Activated CD8-positive, alpha-beta memory T cell treated with anti-CD3 and anti-CD28 coated beads, Interleukin-2, amount 50 U/mL, for 1 hour (primary cell): Measurements from ENCODE around the gene PDZD7.
A peak's percentile ranks its signal among the peaks of the same experiment; 100 is the strongest.
"Not testable (repeated sequence)": the region's sequence is repeated elsewhere in the genome, so short reads cannot be mapped to it uniquely, and the experiment has no call there.

Experiments used
- DNase-seq: peaks from one replicate; pipeline ENCODE4 v3.0.0-alpha.2; 2020; ENCODE audit errors: extremely low read depth

The PDZD7 gene

GRCh38 chr10:101040851-101041250 lies 9.9 kb upstream of the PDZD7 start:
- no peak for DNase-seq

GRCh38 chr10:101040061-101040460 lies 9.1 kb upstream of the PDZD7 start:
- no peak for DNase-seq

GRCh38 chr10:101038484-101038883 lies 7.6 kb upstream of the PDZD7 start:
- no peak for DNase-seq

GRCh38 chr10:101036726-101037125 lies 5.8 kb upstream of the PDZD7 start:
- DNase-seq: no peak

GRCh38 chr10:101035916-101036702 lies 5.2 kb upstream of the PDZD7 start:
- no peak for DNase-seq

- no peak for DNase-seq
Measured at GRCh38 chr10:101035314-101035713, 4.4 kb upstream of the PDZD7 start.

GRCh38 chr10:101034404-101034803 lies 3.5 kb upstream of the PDZD7 start:
- not testable (repeated sequence) for DNase-seq

- DNase-seq: no peak
Measured at GRCh38 chr10:101033276-101033675, 2.3 kb upstream of the PDZD7 start.

GRCh38 chr10:101032637-101033224 lies 1.8 kb upstream of the PDZD7 start:
- DNase-seq: peak; percentile 56

GRCh38 chr10:101031796-101032636 lies 1.1 kb upstream of the PDZD7 start:
- DNase-seq: peak; percentile 53

GRCh38 chr10:101030496-101031127 lies 317 bp downstream of the PDZD7 start:
- DNase-seq: no peak

GRCh38 chr10:101029520-101030295 lies 1.2 kb downstream of the PDZD7 start:
- no peak for DNase-seq

- no peak for DNase-seq
Measured at GRCh38 chr10:101028446-101029337, 2.2 kb downstream of the PDZD7 start.

GRCh38 chr10:101027106-101027720 lies 3.7 kb downstream of the PDZD7 start:
- no peak for DNase-seq

GRCh38 chr10:101022967-101023705 lies 7.8 kb downstream of the PDZD7 start:
- DNase-seq: no peak

GRCh38 chr10:101021692-101022251 lies 9.2 kb downstream of the PDZD7 start:
- no peak for DNase-seq

- no peak for DNase-seq
Measured at GRCh38 chr10:101021239-101021638, 9.7 kb downstream of the PDZD7 start.

- DNase-seq: no peak
Measured at GRCh38 chr10:101020427-101021075, 10.4 kb downstream of the PDZD7 start.

GRCh38 chr10:101019440-101019703 lies 11.6 kb downstream of the PDZD7 start:
- no peak for DNase-seq
